Activated CD8-positive, alpha-beta memory T cell treated with anti-CD3 and anti-CD28 coated beads, Interleukin-2, amount 50 U/mL, for 48 hours (primary cell): ENCODE data around the gene ANKRD2.
"Not testable (repeated sequence)": the region's sequence is repeated elsewhere in the genome, so short reads cannot be mapped to it uniquely, and the experiment has no call there.

ENCODE experiments used
- DNase-seq: peaks from one replicate; pipeline ENCODE4 v3.0.0-alpha.2; 2020

ANKRD2 gene, protein sequence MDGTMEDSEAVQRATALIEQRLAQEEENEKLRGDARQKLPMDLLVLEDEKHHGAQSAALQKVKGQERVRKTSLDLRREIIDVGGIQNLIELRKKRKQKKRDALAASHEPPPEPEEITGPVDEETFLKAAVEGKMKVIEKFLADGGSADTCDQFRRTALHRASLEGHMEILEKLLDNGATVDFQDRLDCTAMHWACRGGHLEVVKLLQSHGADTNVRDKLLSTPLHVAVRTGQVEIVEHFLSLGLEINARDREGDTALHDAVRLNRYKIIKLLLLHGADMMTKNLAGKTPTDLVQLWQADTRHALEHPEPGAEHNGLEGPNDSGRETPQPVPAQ

DNA sequence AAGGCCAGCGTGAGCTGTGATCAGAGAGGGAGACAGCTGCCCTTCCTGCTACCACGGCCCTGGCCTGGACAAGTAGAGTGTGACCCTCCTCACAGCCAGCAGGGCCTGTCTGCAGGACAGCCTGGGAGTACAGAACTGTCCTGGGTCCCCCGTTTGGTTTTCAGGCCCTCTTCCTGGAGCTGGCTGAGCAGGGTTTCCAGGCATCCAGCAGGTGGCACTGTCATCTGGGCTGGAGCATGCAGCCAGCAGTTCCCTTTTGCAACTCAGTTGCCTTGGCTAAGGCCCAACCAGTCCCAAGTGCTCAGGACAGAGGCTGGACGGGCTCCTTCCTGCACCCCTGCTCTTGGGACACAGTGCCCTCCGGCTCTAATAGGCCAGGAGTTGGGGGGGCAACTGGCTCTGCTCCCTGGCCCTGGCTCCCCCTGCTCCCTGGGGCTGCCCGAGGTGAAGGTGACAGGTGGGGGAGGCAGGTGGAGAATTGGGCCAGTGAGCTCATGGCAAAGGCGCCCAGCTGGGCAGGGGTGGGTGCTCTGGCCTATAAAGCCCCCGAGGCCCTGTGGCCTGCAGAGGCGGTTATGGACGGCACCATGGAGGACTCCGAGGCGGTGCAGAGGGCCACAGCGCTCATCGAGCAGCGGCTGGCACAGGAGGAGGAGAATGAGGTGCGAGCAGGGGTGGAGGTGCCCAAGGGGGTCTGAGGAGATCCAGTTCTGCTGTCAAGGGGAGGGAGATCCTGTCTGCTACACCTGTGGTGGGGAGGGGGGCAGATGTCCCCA, at the start of gene ANKRD2:
ANKRD2 (plus strand) TSS at position 566 of the 776 bp plus-strand sequence; CDS start at position 576, 10 bp downstream.
- peak; percentile 73 for DNase-seq

DNA sequence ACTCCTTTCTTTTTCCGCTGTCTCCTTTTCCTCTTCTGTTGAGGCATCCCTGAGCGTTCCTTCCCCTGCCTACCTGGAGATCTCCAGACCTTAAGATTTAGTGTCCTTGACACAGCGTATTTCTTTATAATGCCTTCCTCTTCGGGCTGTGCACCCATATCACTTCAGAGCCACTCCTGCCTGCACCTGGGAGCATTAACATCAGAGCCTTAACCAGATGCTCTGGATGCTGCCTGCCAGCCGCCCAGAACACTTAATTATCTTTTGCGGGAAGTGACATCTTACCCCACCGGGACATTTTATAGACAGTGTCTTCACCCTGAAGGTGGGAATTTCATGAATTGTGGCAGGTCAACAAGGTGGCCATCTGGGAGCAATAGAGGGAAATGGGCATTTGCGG, 49.6 kb upstream of the ANKRD2 start:
- DNase-seq = no peak

DNA sequence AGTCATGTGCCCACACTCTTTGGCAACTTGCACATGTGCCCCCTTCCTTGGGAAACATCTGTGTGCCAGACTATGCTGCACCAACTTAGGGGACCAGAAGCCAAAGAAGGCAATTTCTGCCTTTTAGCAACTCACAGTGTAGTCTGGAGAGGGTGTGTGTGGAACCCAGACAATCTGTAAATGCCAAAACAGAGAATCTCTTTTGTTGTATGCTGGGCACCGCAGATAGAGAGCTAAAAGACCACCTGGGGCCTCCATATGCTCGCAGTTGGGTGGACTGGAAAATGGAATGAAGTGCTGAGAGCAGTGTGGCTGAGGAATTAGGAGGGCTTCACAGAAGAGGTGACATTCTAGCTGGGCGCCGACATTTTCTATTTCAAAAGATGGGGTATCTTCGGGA, 47.5 kb upstream of the ANKRD2 start:
- no peak for DNase-seq

DNA sequence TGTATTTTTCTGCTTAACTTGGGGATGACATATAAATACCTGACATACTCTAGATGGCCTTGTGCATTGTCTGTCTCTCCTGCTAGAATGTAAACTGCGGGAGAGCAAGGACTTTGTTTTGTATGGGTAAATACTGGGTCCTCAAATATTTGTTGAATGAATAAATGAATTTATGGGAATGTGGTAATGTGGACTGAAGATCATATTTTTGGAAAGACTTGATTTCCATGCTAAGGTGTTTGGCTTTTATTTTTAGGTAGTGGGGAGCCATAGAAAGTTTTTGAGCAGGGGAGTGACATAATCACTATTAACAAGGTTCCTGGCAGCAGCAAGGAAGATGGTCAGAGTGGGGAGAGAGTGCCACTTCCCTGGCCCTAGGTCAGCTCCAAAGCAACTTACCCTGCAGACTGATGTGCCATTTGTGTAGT, 46.9 kb upstream of the ANKRD2 start:
- DNase-seq = no peak

DNA sequence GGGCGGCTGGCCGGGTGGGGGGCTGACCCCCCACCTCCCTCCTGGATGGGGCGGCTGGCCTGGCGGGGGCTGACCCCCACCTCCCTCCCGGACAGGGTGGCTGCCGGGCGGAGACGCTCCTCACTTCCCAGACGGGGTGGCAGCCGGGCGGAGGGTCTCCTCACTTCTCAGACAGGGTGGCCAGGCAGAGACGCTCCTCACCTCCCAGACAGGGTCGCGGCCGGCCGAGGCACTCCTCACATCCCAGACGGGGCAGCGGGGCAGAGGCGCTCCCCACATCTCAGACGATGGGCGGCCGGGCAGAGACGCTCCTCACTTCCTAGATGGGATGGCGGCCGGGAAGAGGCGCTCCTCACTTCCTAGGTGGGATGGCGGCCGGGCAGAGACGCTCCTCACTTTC, 43.7 kb upstream of the ANKRD2 start:
- DNase-seq = not testable (repeated sequence)

DNA sequence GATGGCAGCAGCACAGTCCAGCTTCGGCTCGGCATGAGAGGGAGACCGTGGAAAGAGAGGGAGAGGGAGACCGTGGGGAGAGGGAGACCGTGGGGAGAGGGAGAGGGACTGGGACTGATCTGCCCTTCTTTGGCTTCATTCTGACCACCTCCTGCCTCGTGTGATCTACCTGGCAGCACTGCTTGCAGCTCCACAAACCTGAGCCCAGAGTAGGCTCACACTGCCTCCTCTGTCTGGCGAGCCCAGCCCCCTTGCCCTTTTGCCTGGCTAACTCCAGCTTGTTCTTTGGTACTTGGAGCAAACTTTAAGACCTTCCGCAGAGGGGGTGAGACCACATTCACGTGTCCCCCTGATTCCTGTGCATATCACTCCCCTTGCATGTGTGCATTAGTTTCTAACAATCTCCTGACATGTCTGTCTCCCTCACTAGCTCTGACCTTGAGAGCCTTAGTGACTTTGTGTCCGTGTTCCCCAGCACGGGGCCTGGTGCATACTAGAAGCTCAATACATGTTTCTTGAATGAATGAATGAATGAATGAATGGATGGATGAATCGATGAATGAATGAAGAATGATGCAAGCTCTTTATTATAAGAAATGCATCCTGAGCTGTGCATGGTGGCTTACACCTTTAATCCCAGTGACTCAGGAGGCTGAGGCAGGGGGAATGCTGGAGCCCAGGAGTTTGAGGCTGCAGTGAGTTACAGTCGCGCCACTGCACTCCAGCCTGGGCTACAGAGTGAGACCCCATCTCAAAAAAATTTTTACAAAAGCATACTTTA, 42.7 kb upstream of the ANKRD2 start:
- no peak for DNase-seq

DNA sequence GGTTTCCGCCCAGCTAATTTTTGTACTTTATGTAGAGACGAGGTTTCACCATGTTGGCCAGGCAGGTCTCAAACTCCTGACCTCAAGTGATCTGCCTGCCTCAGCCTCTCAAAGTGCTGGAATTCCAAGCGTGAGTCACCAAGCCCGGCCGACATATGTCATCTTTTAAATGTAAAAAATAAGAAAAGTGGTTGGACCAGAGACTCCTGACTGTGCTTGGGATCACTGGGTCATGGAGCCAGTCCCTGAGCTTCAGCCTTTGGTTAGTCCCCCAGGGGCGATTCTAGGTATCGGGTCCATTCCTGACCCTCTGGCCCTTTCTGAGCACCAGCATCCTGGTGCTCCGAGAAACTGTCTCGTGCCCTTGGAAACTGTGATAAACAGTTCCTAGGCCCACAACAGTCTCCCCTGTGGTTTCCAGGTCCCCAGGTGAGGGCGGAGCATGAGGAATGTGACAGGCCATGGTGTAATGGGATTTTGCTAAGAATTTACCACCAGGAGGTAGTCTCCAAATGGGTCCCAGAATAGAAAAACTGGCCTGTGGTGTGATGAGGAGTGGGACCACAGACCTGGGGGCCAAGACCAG, 41.1 kb upstream of the ANKRD2 start:
- DNase-seq = no peak

DNA sequence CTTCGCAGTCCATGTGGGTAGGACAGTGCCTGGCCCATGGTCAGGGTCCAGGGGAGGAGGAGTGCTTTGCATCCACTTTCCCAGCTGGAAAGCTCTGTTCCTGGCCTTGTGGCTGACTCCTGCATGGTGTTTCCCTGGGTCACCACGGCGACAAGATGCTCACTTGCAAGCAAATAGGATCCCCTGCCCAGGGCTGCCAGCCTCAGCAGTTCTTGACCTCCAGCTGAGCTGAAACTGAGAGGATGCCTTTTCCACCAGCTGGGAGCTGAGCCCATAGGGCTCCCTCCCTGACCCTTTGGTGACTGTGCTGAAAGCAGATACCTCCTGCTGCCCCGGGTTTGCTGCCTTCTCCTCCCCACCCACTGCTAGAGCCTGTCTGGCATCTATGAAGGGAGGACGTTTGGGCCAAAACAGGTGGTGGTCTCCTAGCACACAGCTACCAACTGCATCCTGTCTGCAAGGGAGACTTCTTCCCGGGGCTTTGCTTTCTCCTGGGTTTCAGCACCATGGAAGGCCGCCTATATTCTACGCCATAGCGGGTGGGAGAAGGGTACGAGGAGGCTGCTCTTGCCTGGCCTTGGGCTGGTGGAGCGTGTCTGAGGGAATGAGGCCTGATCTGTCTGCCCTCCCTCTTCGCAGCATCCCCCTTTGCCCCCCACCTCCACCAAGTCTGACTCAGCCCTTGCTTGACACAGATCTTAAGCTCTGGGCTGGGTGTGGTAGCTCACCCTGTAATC, 39.5 kb upstream of the ANKRD2 start:
- no peak for DNase-seq

DNA sequence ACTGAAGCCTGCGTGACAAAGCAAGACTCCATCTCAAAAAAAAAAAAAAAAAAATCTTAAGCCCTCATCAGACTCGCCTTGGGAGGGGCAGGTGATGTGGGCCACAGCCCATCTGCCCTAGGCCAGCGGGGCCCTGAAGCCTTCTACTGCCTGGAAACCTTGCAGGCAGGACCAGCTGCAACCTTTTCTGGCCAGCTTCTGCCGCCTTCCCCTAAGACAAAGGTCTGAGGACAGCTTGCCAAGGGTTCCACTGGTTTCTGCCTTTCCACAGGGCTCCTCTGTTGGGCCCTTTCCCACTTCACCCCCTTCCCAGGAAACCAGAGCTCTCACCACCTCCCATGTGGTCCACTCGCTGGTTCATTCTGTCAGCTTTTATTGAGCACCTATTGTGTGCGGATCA, 38.7 kb upstream of the ANKRD2 start:
- no peak for DNase-seq

DNA sequence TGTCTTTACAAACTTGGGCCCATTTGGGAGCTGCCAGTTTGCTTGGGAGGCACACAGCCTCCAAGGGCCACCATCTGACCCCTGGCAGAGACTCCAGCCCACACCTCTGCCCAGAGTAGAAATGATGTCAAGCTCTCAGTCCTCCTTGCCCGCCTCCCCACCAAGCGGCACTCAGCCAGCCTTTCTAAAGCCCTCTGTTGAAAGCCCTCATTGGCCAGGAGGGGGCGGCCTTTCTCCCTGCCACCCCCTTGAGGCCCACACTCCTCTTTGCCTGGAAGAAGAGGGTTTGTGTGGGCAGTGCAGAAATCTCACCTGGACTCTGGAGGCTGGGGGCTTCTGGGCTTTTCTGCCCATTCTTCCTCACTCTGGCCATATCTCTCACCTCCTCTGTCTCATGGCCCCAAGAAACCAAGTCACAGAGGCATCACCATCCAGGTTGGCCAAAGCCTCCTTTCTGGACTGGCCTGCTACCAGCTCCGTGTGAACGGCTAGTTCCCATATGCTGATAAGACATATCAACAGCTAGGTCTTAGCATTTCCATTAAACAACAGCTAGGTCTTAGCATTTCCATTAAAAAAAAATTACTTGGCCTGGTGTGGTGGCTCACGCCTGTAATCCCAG, 37.7 kb upstream of the ANKRD2 start:
- DNase-seq = peak; percentile 70

DNA sequence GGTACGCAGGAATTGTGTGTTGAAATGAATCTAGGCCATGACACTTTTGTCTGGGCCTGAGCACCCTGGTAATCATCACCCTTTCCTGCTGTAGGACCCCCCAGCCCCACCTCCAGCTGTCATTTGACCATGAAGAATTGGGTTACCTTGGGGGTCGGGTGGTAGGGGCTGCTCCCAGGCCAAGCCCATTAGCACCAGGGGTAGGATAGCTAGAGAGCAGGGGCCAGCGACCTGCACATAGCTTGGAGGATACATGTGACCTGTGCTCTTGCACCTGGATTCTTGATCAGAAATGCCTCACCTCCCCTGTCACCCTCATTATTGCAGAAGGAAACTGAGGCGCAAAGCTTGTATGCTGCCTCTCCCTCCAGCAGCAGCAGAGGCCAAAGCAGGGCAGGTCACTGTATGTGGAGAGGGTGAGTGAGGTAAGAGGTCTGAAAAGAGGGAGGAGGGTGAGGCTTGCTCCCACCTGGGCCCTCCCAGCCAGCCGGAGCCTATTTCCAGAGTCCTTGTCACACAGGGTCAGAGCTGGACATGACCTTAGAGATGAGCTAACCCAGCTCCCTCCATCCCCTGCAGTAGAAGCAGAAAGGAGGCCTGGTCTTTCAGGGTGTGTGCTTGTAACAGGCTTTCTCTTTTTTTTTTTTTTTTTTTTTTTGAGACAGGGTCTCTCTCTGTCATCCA, 35.3 kb upstream of the ANKRD2 start:
- DNase-seq = no peak

DNA sequence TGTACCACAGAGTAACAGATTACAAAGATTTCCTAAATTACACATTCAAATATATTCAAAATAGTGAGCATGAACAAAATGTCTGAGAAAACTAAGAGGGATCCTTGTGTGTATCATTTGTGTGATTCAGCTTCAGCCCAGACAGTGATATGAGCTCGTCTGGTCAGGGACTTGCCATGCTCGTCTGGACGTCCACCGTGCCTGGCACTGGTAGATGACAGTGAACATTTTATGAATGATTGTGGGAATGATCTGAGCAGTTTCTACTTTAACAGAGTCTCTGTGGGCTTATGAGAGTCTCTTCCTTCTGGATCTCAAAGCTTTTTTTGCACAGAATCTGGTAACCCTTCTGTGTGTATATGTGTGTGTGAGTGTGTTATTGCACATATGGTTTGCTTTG, 34.2 kb upstream of the ANKRD2 start:
- no peak for DNase-seq

DNA sequence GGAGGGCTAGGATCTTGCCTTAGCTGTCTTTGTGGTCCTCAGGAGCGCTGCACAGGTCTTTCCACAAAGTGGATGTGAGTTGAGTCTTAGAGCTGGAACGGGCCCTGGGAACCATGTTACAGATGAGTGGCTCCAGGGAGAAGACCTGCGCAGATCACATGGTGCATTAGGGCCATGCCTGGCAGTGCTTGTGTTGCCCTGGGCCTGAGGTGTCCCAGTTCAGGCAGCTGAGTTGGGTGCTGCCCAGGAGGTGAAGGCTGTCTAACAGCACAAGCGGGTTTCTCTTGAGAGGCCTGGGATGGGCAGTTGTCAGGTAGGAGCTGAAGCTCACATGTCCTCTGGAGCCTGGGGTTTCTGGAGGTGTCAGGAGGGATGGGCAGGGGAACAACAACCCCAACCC, 33.7 kb upstream of the ANKRD2 start:
- DNase-seq = no peak

DNA sequence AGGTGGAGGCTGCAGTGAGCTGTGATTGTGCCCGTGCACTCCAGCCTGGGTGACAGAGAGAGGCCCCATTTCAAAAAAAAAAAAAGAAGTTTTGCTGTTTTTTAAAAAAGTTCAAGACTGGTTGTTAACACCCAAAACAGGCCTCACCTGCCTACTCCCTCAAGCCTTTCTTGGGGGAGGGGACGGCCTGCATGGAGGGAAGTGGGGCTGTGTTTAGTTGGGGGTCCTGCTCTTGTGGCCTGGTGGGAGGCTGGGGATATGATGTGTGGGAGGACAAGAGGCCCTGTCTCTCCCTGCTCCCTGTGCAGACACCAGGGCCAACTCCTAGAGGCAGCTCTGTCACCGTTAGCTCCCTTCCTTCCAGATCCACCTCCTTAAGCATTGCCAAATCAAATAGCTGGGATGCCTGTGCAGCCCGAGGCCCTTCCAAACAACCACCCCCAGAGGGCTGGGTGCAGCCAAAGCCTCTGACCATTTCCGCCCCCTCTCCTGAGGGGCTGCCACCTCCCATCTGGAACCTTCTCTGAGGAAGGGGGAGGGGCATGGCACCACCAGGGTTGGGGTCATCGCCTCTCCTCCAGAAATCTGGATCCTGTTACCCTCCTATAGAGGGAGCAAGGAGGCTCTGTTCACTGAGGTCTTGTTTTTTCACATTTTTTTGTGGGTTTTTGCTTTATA, 32.9 kb upstream of the ANKRD2 start:
- no peak for DNase-seq

DNA sequence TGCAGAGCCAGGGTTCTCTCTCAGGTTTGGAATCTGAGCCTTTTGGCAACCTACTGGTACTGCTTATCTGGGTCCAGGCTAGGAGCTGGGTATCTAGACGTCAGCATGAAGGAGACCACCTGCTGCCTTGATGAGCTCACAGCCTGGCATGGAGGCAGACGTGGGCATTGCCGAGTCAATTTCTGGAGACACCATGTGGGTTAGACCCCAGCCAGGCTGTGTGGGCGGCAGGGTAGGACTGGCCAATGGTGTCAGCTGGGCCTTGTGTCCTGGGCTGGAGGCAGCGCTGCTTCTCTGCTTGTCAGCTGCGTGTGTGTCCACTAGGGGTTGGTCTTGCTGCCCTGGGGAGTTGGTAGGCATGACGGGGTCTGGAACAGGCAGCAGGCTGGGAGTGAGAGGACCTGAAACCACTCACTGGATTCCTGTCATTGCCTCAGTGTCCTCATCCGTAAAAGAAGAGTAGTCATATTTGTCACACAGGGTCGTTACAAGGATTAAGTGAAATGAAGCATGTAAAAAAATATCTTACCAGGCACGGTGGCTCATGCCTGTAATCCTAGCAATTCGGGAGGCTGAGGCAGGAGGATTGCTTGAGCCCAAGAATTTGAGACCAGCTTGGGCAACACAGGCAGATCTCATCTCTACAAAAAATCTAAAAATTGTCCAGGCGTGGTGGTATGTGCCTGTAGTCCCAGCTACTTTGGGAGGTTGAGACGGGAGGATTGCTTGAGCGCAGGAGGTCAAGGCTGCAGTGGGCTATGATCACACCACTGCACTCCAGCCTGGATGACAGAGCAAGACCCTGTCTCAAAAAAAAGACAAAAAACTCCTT, 31.7 kb upstream of the ANKRD2 start:
- DNase-seq = no peak

DNA sequence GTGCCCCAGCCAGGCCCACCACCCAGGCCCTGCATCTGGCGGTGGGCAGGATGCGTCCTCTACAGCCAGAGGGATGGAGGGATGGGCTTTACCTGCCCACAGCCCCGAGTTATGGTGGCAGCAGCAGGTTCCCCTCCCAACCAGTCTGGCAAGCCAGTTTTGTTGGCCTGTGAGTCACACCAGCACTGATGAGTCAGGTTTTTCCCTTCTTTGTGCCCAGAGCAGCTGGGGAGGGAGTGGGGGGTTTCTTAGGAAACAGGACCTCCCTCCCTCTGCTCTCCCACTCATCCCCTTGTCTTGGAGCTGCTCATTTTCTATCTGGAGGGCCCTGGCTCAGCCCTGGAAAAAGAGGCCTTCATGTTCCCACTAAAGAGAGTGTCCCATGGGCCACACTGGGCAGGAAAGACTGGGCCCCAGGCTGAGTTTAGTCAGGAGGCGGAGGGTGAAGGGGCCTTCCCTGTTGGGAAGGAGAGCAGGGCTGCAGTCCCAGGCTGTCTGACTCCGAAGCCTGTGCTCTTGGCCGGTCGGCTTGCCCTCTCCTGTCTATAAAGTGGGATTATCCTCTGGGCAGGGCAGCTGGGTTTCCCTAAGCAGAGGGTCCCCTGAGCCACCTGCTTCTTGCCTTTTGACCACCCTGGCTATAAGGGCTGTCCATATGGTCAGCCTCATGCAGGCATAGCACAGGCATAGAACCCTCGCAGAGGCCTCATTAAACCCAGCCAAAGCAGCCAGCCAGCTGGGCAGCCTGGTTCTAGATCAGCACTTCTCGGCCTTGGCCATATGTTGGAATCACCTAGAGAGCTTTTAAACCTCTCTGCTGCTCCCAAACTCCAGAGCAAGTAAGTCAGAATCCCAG, 30.2 kb upstream of the ANKRD2 start:
- DNase-seq = peak; percentile 58

DNA sequence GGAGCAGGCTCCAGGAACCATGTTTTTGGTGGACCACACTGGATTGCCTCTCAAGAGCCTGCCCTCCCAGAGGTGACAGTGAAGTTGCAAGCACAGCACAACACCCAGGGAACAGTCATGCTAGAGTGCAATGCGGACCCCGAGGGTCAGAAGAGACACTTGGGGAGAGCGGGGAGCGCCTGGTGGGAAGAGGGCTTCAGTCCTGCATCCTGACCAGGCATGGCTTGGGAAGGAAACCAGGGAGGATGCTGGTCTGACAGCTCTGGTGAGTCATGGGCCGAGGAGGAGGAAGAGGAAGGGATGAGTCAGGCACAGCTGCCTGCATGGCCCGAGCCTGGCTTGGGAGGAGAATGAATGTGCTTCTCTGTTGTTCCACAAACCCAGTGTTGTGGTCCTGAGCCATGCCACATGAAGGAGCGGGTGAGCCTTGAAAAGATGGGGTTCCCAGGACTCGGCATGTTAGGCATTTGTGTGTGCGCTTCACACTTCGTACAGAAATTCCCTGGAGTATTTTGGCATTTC, 29.5 kb upstream of the ANKRD2 start:
- peak; percentile 73 for DNase-seq

DNA sequence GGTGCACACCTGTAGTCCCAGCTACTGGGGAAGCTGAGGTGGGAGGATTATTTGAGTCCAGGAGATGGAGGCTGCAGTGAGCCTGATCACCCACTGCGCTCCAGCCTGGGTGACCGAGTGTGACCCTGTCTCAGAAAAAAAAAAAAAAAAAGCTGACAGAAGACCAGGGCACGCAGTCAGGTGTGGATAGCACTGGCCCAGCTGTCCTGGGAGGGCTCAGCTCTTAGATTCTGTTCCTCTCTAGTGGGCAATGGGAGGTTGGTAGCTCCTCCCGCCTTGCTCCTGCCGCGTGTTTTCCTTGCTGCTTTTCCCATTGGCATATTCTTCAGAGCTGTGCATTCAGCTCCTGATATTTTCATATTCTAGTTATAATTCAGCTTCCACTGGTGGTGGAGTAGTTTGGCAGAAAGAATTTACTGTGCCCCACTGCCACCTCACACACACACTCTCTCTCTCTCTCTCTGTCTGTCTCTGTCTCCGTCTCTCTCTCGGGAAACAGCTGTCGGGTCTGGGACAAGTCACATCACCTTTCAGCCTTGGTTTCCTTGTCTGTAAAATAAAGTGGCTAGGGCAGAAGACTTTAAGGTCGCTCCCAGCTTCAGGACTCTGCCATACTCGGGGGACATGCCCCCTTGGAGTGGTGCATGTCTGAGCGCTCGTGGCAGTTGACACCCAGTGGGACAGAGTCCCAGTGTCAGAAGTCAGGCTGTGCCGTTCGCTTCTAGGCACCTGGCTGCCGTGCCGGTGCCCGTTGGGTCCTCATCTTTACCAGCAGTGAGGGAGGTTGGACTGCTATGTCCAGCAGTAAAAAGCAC, 25.9 kb upstream of the ANKRD2 start:
- DNase-seq = no peak
